Testis (tissue), 3 donors: ENCODE data around the gene PTPRN2. TPM values are rescaled to one million over a fixed set of nuclear protein-coding genes. Genes with fewer than 3 reads are reported as not detected.
A peak's percentile ranks its signal among the peaks of the same experiment; 100 is the strongest.

Source experiments
- DNase-seq: peaks from one replicate; pipeline ENCODE4 v3.0.0-alpha.2; 2019
- H3K27ac ChIP-seq, 2 donors: fragments of 200-600 bp; sonication (generic); one replicate each; pipeline ENCODE4 v1.5.1; 2019
- H3K27me3 ChIP-seq: fragments of 200-600 bp; sonication (generic); one replicate; pipeline ENCODE4 v1.5.1; 2019
- H3K36me3 ChIP-seq: fragments of 200-600 bp; sonication (generic); one replicate; pipeline ENCODE4 v1.5.1; 2017; ENCODE audit warnings: low read depth; ENCODE audit errors: missing control alignments
- H3K4me1 ChIP-seq: fragments of 200-600 bp; sonication (generic); one replicate; pipeline ENCODE4 v1.5.1; 2019
- H3K4me3 ChIP-seq, 2 donors: fragments of 200-600 bp; sonication (generic); one replicate each; pipeline ENCODE4 v1.5.1; 2017 to 2019
- H3K9me3 ChIP-seq: fragments of 200-600 bp; sonication (generic); one replicate; pipeline ENCODE4 v1.5.1; 2017
- CTCF ChIP-seq, 3 experiments: fragments of 450-650 bp in 2 of 3; fragments of 200-600 bp in 1 of 3; sonication (generic) in 1 of 3; IDR thresholded peaks; one replicate each; pipeline ENCODE4 v1.5.1; 2016 to 2019; ENCODE audit warnings: antibody characterized with exemption in 3 of 3, mild to moderate bottlenecking in 2 of 3, moderate library complexity in 1 of 3
- POLR2A ChIP-seq: fragments of 450-650 bp; IDR thresholded peaks from one replicate; pipeline ENCODE4 v1.6.1; 2017; ENCODE audit warnings: antibody characterized with exemption, mild to moderate bottlenecking, moderate library complexity
- WGBS, 2 donors: methylation state at CpG; one replicate each; pipeline ENCODE4 v1.1.5; 2018; 5-methylcytosine and 5-hydroxymethylcytosine counted together
- intact Hi-C: fragments of 100-400 bp; cut with DNase I; formaldehyde crosslinking; loops from one replicate; pipeline ENCODE4 v1.15.1; 2023; ENCODE audit warnings: low total_unique reads
- polyA plus RNA-seq: library from polyadenylated mRNA; stranded (reverse); fragments of 350-450 nt; fragmentation: Illumina TruSeq; extraction: RNeasy Lipid Tissue Mini Kit (QIAGEN cat#74804); gene quantifications from one replicate; pipeline ENCODE4 v1.2.3, GENCODE V29; 2014; ENCODE audit warnings: low read depth, low replicate concordance; ENCODE audit not compliant: insufficient read depth
- total RNA-seq, 2 donors: library from RNA; depleted of rRNA; stranded (reverse); fragments of >200 nt; gene quantifications; one replicate each; pipeline ENCODE4 v1.2.3, GENCODE V29; 2016

The PTPRN2 gene
- total and polyA plus RNA-seq, 3 donors from 2014 or later, result 9.3 to 10.8 (median 9.8) TPM

DNA sequence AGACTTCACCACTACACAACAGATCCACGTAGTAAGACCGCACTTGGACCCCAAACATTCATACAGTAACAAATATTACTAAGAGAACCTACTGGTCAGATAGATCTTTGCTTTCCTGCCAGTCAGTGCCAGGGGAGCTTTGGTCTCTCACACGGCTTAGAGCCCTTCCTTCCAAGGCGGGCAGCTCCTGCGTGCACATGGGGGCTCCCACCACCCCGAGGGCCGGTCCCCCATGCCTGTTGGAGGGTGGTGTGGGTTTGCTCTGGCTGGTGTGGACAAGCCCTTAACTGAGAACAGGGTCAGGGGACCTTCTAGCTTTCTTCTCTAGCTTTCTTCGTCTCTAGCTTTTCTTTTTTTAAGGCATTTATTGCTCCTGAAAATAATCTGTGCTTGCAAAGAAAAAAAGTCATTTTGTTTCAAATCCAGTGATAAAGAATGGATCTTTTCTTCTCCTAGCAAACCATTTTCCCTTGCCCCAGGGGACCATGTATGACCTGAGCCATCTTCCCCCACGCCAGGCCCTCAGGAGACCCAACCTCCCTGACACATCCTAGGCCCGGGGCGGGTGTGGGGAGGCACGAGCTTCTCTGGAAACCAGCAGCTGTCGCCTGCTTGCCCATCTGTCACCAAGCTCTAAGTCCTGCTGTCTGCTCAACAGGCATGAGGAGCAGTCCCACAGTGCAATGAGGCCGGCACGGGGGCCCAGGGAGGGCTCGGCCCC is 591.1 kb downstream of the PTPRN2 start:
- Histone ChIP-seq H3K9me3 (no peaks in the 10 kb centered on the region), H3K27me3 (no peaks in the 10 kb centered on the region), H3K4me1 (peaks cover 12% of the 10 kb centered on the region), H3K4me3 (no peak overlapping the region), H3K36me3 (no peaks in the 10 kb centered on the region), H3K27ac (no peak overlapping the region)
- TF ChIP-seq CTCF (IDR thresholded peaks at IDR 0.05), result no peak
- TF ChIP-seq POLR2A, result no peak
- peak; percentile 79 for DNase-seq
- WGBS, 2 donors, result 63 to 64% methylated on average over 7 to 16 of the region's 16 CpGs
- intact Hi-C loops, result no loop called here

DNA sequence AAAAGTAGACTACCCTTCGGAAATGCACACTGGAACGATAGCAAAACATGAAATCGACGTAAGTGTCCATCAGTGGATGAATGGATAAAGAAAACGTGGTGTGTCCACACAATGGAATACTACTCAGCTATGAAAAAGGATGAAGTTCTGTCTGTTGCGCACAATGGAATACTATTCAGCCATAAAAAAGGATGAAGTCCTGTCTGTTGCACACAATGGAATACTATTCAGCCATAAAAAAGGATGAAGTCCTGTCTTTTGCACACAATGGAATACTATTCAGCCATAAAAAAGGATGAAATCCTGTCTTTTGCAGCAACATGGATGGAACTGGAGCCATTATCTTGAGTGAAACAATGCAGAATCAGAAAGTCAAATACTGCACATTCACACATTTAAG is 591.8 kb downstream of the PTPRN2 start:
- intact Hi-C loops, result no loop called here
- WGBS, 2 donors, result 92 to 96% methylated on average over 6 of the region's 6 CpGs
- Histone ChIP-seq H3K36me3 (no peaks in the 10 kb centered on the region), H3K9me3 (no peaks in the 10 kb centered on the region), H3K27me3 (no peaks in the 10 kb centered on the region), H3K27ac (no peak overlapping the region), H3K4me3 (no peak overlapping the region), H3K4me1 (peaks cover 16% of the 10 kb centered on the region)
- DNase-seq, result no peak
- TF ChIP-seq CTCF (IDR thresholded peaks at IDR 0.05) (no peak), POLR2A (no peak)

GRCh38 chr7:157994319-157994718 is 593.3 kb downstream of the PTPRN2 start:
- Histone ChIP-seq H3K36me3 (no peaks in the 10 kb centered on the region), H3K27me3 (no peaks in the 10 kb centered on the region), H3K4me1 (peaks cover 29% of the 10 kb centered on the region), H3K9me3 (no peaks in the 10 kb centered on the region), H3K27ac (no peak overlapping the region), H3K4me3 (no peak overlapping the region)
- no peak for DNase-seq
- WGBS, 2 donors, result 84 to 85% methylated on average over 14 of the region's 14 CpGs
- intact Hi-C loops, result no loop called here
- TF ChIP-seq CTCF (IDR thresholded peaks at IDR 0.05) (no peak), POLR2A (no peak)

DNA sequence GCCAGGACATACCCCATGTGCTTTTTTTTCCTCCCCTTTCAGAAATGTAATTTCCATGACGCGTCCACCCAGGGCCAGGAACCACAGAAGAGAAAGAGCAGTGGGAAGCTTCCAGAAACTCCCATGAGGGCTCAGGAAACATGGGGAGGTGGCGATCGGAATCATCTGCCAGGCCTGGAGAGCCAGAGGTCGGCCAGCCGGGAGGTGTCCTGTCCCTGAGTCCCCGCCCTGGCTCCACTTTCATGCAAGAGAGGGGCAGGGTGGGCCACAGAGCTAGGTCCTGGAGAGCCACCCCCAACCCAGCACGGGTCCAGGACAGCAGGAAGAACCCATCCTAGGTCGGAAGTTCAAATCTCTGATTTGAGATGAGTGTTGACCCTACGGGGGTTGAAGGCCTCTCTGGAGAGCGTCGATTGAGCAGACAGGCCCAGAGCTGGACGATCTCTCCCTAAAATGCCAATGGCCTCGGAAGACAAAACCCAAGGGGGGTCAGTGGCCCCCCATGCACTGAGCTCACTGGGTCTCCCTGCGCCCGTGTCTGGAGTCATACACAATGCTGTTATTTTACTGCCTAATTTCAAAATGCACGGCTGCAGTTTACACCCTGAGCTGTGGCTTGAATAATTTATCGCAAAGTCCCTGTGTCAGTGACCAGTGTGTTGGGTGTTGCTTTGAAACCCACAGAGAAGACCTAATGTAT is 594.1 kb downstream of the PTPRN2 start:
- Histone ChIP-seq H3K27me3 (no peaks in the 10 kb centered on the region), H3K4me3 (no peak overlapping the region), H3K27ac (no peak overlapping the region), H3K4me1 (peaks cover 33% of the 10 kb centered on the region), H3K9me3 (no peaks in the 10 kb centered on the region), H3K36me3 (no peaks in the 10 kb centered on the region)
- no peak for TF ChIP-seq POLR2A
- no peak for TF ChIP-seq CTCF (IDR thresholded peaks at IDR 0.05)
- intact Hi-C loops, result no loop called here
- WGBS, 2 donors, result 80 to 87% methylated on average over 11 to 18 of the region's 18 CpGs
- no peak for DNase-seq
